C4-2B (cell line): Measurements from ENCODE around the gene PLA2G4B.

Experiments used
- H3K27ac ChIP-seq: fragments of 450-650 bp; 2 replicates; pipeline ENCODE4 v1.5.1; 2017
- ZFX ChIP-seq: fragments of 450-650 bp; IDR thresholded peaks from 2 replicates; pipeline ENCODE4 v1.6.1; 2017
- TF ChIP-seq, protein P1 (sequence below): fragments of 450-650 bp; conservative IDR thresholded peaks from 2 replicates; pipeline ENCODE4 v1.5.1; 2017; ENCODE audit warnings: mild to moderate bottlenecking

PLA2G4B gene

DNA sequence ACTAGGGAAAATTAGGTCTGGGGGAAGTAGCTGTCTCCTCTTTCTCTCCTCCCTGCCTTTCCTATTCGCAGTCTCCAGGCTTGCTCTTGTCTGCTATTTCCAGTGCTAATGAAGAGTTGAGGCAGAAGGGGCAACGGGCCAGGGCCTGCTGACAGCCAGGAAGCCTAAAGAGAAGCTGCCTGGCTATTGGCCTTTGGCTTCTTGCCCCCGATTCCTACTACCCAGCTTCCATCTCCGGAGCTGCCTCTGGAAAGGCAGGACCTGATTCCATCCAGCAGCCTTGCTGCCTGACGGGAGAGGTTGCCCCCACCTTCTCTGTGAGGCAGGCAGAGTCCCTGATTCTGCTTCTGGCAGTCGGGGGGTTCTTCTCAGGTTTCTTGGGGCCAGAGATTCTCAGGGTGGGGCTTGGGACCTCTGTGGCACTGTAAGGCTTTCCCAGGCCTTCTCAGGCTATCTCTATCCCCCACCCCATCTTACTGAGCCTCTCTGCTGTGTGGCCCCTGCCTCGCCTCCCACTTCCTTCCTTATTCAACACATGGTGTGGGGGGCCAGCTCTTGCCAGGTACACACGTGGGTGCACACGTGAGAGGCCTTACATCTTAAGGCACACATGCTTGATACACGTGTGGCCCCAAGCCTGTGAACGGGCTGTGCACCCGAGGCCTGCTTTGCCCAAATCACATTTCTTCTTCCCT, 29.0 kb upstream of the PLA2G4B start:
- no peak overlapping the region for H3K27ac ChIP-seq
- TF ChIP-seq ZFX = no peak
- TF ChIP-seq, protein P1, sequence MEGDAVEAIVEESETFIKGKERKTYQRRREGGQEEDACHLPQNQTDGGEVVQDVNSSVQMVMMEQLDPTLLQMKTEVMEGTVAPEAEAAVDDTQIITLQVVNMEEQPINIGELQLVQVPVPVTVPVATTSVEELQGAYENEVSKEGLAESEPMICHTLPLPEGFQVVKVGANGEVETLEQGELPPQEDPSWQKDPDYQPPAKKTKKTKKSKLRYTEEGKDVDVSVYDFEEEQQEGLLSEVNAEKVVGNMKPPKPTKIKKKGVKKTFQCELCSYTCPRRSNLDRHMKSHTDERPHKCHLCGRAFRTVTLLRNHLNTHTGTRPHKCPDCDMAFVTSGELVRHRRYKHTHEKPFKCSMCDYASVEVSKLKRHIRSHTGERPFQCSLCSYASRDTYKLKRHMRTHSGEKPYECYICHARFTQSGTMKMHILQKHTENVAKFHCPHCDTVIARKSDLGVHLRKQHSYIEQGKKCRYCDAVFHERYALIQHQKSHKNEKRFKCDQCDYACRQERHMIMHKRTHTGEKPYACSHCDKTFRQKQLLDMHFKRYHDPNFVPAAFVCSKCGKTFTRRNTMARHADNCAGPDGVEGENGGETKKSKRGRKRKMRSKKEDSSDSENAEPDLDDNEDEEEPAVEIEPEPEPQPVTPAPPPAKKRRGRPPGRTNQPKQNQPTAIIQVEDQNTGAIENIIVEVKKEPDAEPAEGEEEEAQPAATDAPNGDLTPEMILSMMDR = no peak

DNA sequence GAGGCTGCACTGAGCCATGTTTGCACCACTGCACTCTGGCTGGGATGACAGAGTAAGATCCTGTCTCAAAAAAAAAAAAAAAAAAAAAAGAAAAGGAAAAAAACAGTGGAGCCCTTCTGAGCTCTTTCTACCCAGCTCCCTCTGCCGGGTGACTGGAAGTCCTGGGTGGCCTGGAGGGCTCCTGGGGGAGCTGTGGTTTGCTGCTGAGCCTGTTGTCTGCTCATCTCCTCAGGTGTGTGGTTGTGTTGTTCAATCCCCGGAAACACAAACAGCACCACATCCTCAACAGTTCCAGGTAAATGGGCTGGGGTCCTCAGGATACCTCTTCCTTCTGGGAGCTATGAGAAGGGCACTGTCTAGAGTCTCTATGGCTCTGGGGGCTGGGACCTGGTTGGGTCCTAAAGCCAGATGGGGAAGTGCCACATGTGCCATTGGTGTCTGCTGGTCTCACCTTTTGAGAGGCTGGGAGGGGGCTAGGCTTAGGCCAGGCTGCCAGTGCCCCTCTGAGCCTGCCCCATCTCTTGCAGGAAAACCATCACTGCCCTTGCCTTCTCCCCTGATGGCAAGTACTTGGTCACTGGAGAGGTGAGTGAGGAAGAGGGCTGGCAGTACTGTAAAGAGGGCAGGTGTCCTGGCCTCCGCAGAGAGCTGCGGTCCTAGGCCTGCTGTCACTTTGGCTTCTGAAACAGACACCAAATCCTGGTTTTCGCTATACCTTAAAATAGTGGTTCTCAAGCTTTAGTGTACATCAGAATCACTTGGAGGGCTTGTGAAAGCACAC, 27.8 kb upstream of the PLA2G4B start:
- no peak overlapping the region for H3K27ac ChIP-seq
- TF ChIP-seq ZFX = no peak
- TF ChIP-seq, protein P1 = no peak

DNA sequence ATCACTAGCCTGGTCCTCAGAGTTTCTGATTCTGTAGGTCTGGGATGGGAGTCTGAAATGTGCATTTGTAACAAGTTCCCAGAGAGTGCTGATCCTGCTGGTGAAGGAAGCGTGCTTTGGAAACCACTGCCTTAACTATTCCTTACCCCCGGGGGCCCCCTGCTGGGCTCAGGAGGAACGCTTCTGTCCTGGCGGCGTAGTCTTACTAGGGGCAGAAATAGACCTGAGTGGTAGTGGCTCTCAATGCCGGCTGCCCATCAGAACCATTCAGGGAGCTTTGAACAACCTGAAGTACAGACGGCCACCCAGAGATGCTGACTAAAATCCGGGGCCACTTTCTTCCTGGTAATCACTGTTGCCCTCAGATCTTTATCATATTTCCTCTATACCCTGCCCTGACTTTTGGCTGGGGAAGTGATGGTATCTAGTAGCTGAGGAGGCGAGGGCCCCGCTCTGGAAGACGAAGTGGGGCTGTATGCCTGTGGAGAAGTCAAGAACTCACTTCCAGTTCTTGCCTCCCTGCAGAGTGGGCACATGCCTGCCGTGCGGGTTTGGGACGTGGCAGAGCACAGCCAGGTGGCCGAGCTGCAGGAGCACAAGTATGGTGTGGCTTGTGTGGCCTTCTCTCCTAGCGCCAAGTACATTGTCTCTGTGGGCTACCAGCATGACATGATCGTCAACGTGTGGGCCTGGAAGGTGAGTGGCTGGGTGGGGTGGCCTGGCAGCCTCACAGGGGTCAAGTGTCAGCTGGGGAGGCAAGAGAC, 27.0 kb upstream of the PLA2G4B start:
- H3K27ac ChIP-seq = no peak overlapping the region

DNA sequence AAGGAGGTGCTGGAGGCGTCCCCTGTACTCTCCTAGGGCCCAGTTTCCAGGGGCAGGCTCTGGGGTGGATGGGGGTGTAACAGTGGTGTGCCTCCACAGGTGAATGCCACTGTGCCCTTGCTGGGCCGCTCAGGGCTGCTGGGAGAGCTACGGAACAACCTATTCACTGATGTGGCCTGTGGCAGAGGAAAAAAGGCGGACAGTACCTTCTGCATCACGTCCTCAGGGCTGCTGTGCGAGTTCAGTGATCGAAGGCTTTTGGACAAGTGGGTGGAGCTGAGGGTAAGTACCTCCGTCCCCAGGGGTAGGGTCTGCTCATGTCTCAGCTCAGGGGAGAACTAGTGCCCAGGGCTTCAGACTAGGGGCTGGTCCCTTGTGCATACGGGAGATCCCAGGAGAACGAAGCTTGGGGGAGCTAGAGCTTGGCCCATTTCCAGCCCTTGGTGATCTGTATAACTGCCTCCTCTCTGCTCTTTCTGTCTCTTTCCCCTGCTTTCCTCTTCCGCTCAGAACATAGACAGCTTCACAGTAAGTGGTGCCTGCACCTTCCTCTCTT, 25.7 kb upstream of the PLA2G4B start:
- H3K27ac ChIP-seq = no peak overlapping the region
- no peak for TF ChIP-seq ZFX
- TF ChIP-seq, protein P1 = no peak

More for the DNA sequence above, 27.0 kb upstream of the PLA2G4B start:
- no peak for TF ChIP-seq ZFX
- TF ChIP-seq, protein P1 = peak; percentile 90

DNA sequence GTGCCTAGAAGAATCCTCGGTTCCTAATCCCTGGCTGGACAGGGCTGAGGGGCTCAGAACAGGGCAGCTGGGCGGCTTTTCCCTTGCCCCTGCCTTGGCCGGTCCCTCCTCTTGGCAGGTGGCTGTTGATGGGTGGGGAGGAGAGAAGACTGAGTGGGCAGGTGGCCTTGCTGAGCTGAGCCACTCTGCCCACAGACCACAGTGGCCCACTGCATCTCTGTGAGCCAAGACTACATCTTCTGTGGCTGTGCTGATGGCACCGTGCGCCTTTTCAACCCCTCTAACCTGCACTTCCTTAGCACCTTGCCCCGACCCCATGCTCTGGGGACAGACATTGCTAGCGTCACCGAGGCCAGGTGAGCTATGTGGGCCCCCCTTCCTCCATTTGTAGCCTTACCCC, 25.2 kb upstream of the PLA2G4B start:
- TF ChIP-seq, protein P1 = no peak
- no peak for TF ChIP-seq ZFX
- no peak overlapping the region for H3K27ac ChIP-seq

DNA sequence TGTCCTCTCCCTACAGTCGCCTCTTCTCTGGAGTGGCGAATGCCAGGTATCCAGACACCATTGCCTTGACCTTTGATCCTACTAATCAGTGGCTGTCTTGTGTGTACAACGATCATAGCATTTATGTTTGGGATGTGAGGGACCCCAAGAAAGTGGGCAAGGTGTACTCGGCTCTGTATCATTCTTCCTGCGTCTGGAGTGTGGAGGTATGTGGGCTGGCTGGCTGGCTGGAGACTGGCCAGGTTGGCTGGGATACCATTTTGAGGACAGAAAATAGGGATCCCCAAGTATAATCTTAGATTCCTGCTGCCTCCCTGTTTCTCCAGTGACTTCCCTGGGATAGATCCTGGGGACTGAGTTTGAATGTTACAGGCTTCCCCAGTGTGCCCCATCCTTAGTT, 24.1 kb upstream of the PLA2G4B start:
- TF ChIP-seq, protein P1 = no peak
- TF ChIP-seq ZFX = no peak
- H3K27ac ChIP-seq = no peak overlapping the region
